Caco-2 (cell line): Measurements from ENCODE around the gene ZFAND2A. TPM values are rescaled to one million over a fixed set of nuclear protein-coding genes. Genes with fewer than 3 reads are reported as not detected.
"Not testable (repeated sequence)": the region's sequence is repeated elsewhere in the genome, so short reads cannot be mapped to it uniquely, and the experiment has no call there.

Source experiments
- BruUV-seq: library from RNA; stranded (reverse); fragments of 400-500 nt; replicated peaks from 2 replicates; lab custom pipeline; 2021; lab: Mats Ljungman, UMichigan
- CTCF ChIA-PET: fragments of 300-600 bp; sonication (Branson Sonifier 250); formaldehyde crosslinking; loops from one replicate; lab custom pipeline; 2022; ENCODE audit warnings: antibody characterized with exemption; lab: Charles Lee
- POLR2A ChIA-PET: fragments of 300-600 bp; sonication (Branson Sonifier 250); formaldehyde crosslinking; loops from one replicate; lab custom pipeline; 2022; ENCODE audit warnings: antibody characterized with exemption; lab: Charles Lee
- DNase-seq, 2 experiments: peaks; one replicate each; pipeline versions ENCODE4 v3.0.0 to v3.0.0-alpha.2; 2020 to 2022
- H3K27me3 ChIP-seq: replicated peaks from 2 replicates; pipeline ENCODE4 v1.6.0; 2011; ENCODE audit warnings: low read length; ENCODE audit not compliant: control insufficient read depth, insufficient read depth
- H3K36me3 ChIP-seq: 2 replicates; pipeline ENCODE4 v1.5.1; 2011; ENCODE audit warnings: low read length; ENCODE audit not compliant: control insufficient read depth, insufficient read depth
- H3K4me1 ChIP-seq: fragments of 250-450 bp; sonication (Bioruptor Pico); 2 replicates; pipeline ENCODE4 v1.5.1; 2020; ENCODE audit warnings: mild to moderate bottlenecking
- H3K4me3 ChIP-seq: 2 replicates; pipeline ENCODE4 v1.5.1; 2011; ENCODE audit warnings: low read depth, mild to moderate bottlenecking, control low read depth, low read length
- H3K9me3 ChIP-seq: fragments of 250-450 bp; sonication (Bioruptor Pico); 2 replicates; pipeline ENCODE4 v1.5.1; 2020; ENCODE audit warnings: mild to moderate bottlenecking, moderate library complexity
- H3K27ac Mint-ChIP-seq: one replicate; pipeline ENCODE4 v1.8.0; 2022; ENCODE audit warnings: mixed read lengths; ENCODE audit not compliant: unreplicated experiment
- H3K27me3 Mint-ChIP-seq: one replicate; pipeline ENCODE4 v1.8.0; 2022; ENCODE audit warnings: mixed read lengths; ENCODE audit not compliant: insufficient read depth, unreplicated experiment
- H3K36me3 Mint-ChIP-seq: one replicate; pipeline ENCODE4 v1.8.0; 2022; ENCODE audit warnings: mild to moderate bottlenecking, mixed read lengths; ENCODE audit not compliant: insufficient read depth, unreplicated experiment
- H3K4me1 Mint-ChIP-seq: one replicate; pipeline ENCODE4 v1.8.0; 2022; ENCODE audit warnings: low read depth, mixed read lengths; ENCODE audit not compliant: unreplicated experiment
- H3K4me3 Mint-ChIP-seq: one replicate; pipeline ENCODE4 v1.8.0; 2022; ENCODE audit warnings: mild to moderate bottlenecking, moderate library complexity, mixed read lengths; ENCODE audit not compliant: unreplicated experiment
- H3K9me3 Mint-ChIP-seq: one replicate; pipeline ENCODE4 v1.8.0; 2022; ENCODE audit warnings: mixed read lengths; ENCODE audit not compliant: unreplicated experiment
- CTCF ChIP-seq, 2 experiments: fragments of 200-600 bp in 1 of 2; IDR thresholded peaks; 1 replicate in 1 of 2; 2 replicates in 1 of 2; pipeline versions ENCODE4 v1.5.1 to v1.8.0; 2011 to 2022; ENCODE audit warnings: antibody characterized with exemption in 1 of 2, control low read depth in 1 of 2, inconsistent platforms in 1 of 2, low read depth in 1 of 2, low read length in 1 of 2, mild to moderate bottlenecking in 1 of 2, moderate library complexity in 1 of 2; ENCODE audit not compliant: insufficient read depth in 1 of 2, severe bottlenecking in 1 of 2, unreplicated experiment in 1 of 2
- intact Hi-C: fragments of 100-400 bp; cut with micrococcal nuclease; formaldehyde crosslinking; loops from one replicate; pipeline ENCODE4 v1.10.0; 2022; ENCODE audit not compliant: unreplicated experiment
- total RNA-seq: library from RNA; stranded (reverse); gene quantifications from 2 replicates; pipeline ENCODE4 v1.2.3, GENCODE V29; 2022

Gene ZFAND2A
- total RNA-seq, 1 experiment from 2014 or later: 32.1 TPM

- no peaks in the 10 kb centered on the region for H3K9me3 Mint-ChIP-seq
- no peaks in the 10 kb centered on the region for H3K27me3 ChIP-seq
- peaks cover 11% of the 10 kb centered on the region for H3K4me1 ChIP-seq
- no peak overlapping the region for H3K4me3 Mint-ChIP-seq
- no TSS peak for BruUV-seq
- POLR2A ChIA-PET: no interaction called here
- H3K36me3 ChIP-seq: no peaks in the 10 kb centered on the region
- H3K4me1 Mint-ChIP-seq: no peaks in the 10 kb centered on the region
- TF ChIP-seq CTCF (IDR thresholded peaks at IDR 0.05; ENCODE audit: insufficient read depth in 1 of 2, low read depth in 1 of 2, low read length in 1 of 2, severe bottlenecking in 1 of 2, unreplicated experiment in 1 of 2): no peak
- no peak overlapping the region for H3K4me3 ChIP-seq
- H3K9me3 ChIP-seq: no peaks in the 10 kb centered on the region
- no peak for DNase-seq
- peaks cover 23% of the 10 kb centered on the region for H3K36me3 Mint-ChIP-seq
- intact Hi-C loops: no loop called here
- CTCF ChIA-PET: no interaction called here
- H3K27me3 Mint-ChIP-seq: no peaks in the 10 kb centered on the region
- H3K27ac Mint-ChIP-seq: no peak overlapping the region
Measured at GRCh38 chr7:1172666-1173523, 12.9 kb upstream of the ZFAND2A start.

- CTCF ChIA-PET: interaction anchor here (1.3 kb wide), 1 partner anchor 33 kb away, joined by 5 read pairs; a partner anchor contains a TSS
- H3K9me3 Mint-ChIP-seq, H3K4me3 Mint-ChIP-seq, DNase-seq, H3K27me3 Mint-ChIP-seq, H3K9me3 ChIP-seq, H3K27me3 ChIP-seq, H3K4me1 Mint-ChIP-seq, BruUV-seq, POLR2A ChIA-PET, H3K36me3 ChIP-seq, H3K4me3 ChIP-seq, H3K27ac Mint-ChIP-seq, H3K4me1 ChIP-seq, intact Hi-C loops: not testable (repeated sequence)
- peaks cover 19% of the 10 kb centered on the region for H3K36me3 Mint-ChIP-seq
Measured at GRCh38 chr7:1171516-1171915, 11.5 kb upstream of the ZFAND2A start.

GRCh38 chr7:1170741-1171501 lies 10.9 kb upstream of the ZFAND2A start:
- no peak for DNase-seq
- H3K27me3 Mint-ChIP-seq: no peaks in the 10 kb centered on the region
- H3K4me1 Mint-ChIP-seq: no peaks in the 10 kb centered on the region
- no peaks in the 10 kb centered on the region for H3K27me3 ChIP-seq
- H3K36me3 Mint-ChIP-seq: peaks cover 13% of the 10 kb centered on the region
- H3K9me3 Mint-ChIP-seq: no peaks in the 10 kb centered on the region
- intact Hi-C loops: no loop called here
- no peak overlapping the region for H3K4me3 ChIP-seq
- POLR2A ChIA-PET: no interaction called here
- peaks cover 4% of the 10 kb centered on the region; the same call in 1 of the 2 replicates for H3K4me1 ChIP-seq
- H3K36me3 ChIP-seq: no peaks in the 10 kb centered on the region
- H3K4me3 Mint-ChIP-seq: no peak overlapping the region
- TF ChIP-seq CTCF (IDR thresholded peaks at IDR 0.05; ENCODE audit: insufficient read depth in 1 of 2, low read depth in 1 of 2, low read length in 1 of 2, severe bottlenecking in 1 of 2, unreplicated experiment in 1 of 2): no peak
- no peak overlapping the region for H3K27ac Mint-ChIP-seq
- CTCF ChIA-PET: interaction anchor here (1.3 kb wide), 1 partner anchor 33 kb away, joined by 5 read pairs; a partner anchor contains a TSS
- no TSS peak for BruUV-seq
- H3K9me3 ChIP-seq: no peaks in the 10 kb centered on the region
